GM23248 (cell line): ENCODE results near the gene SCN7A. TPM values are rescaled to one million over a fixed set of nuclear protein-coding genes. Genes with fewer than 3 reads are reported as not detected.

Source experiments
- DNase-seq: peaks from one replicate; pipeline ENCODE4 v3.0.0-alpha.2; 2015
- H2AFZ ChIP-seq: fragments of 200-600 bp; sonication (generic); 2 replicates; pipeline ENCODE4 v1.6.1; 2016; ENCODE audit warnings: antibody characterized with exemption
- H3F3A ChIP-seq: fragments of 200-600 bp; sonication (generic); 2 replicates; pipeline ENCODE4 v1.6.1; 2016; ENCODE audit warnings: mild to moderate bottlenecking, antibody characterized with exemption, mixed run types; ENCODE audit not compliant: insufficient read depth
- H3K27ac ChIP-seq: fragments of 200-600 bp; sonication (generic); 2 replicates; pipeline ENCODE4 v1.5.1; 2016; ENCODE audit warnings: mild to moderate bottlenecking
- H3K27me3 ChIP-seq: fragments of 200-600 bp; sonication (generic); replicated peaks from 2 replicates; pipeline ENCODE4 v1.6.1; 2016; ENCODE audit warnings: mild to moderate bottlenecking; ENCODE audit not compliant: insufficient read depth
- H3K36me3 ChIP-seq: fragments of 200-600 bp; sonication (generic); 2 replicates; pipeline ENCODE4 v1.6.1; 2016; ENCODE audit warnings: low read depth, mild to moderate bottlenecking
- H3K4me1 ChIP-seq: fragments of 200-600 bp; sonication (generic); 2 replicates; pipeline ENCODE4 v1.6.1; 2016; ENCODE audit warnings: mild to moderate bottlenecking; ENCODE audit not compliant: insufficient read depth
- H3K4me2 ChIP-seq: fragments of 200-600 bp; sonication (generic); one replicate; pipeline ENCODE4 v1.6.1; 2016; ENCODE audit warnings: mild to moderate bottlenecking; ENCODE audit not compliant: unreplicated experiment
- H3K4me3 ChIP-seq: fragments of 200-600 bp; sonication (generic); 2 replicates; pipeline ENCODE4 v1.5.1; 2016; ENCODE audit warnings: mild to moderate bottlenecking
- H3K79me2 ChIP-seq: fragments of 200-600 bp; sonication (generic); 2 replicates; pipeline ENCODE4 v1.6.1; 2016; ENCODE audit warnings: mild to moderate bottlenecking; ENCODE audit not compliant: insufficient read depth
- H3K9ac ChIP-seq: fragments of 200-600 bp; sonication (generic); 2 replicates; pipeline ENCODE4 v1.6.1; 2016; ENCODE audit warnings: mild to moderate bottlenecking
- H3K9me2 ChIP-seq: fragments of 200-600 bp; sonication (generic); 2 replicates; pipeline ENCODE4 v1.6.1; 2016; ENCODE audit warnings: mixed run types, mild to moderate bottlenecking, moderate library complexity; ENCODE audit not compliant: insufficient read depth
- H3K9me3 ChIP-seq: fragments of 200-600 bp; sonication (generic); one replicate; pipeline ENCODE4 v1.6.1; 2017; ENCODE audit warnings: low read depth
- H4K20me1 ChIP-seq: fragments of 200-600 bp; sonication (generic); 2 replicates; pipeline ENCODE4 v1.6.0; 2016; ENCODE audit not compliant: insufficient read depth
- EZH2 ChIP-seq: fragments of 200-600 bp; sonication (generic); IDR thresholded peaks from 2 replicates; pipeline ENCODE4 v1.6.1; 2018; ENCODE audit warnings: antibody characterized with exemption, mild to moderate bottlenecking; ENCODE audit not compliant: insufficient read depth, poor library complexity, severe bottlenecking
- EZH2phosphoT487 ChIP-seq: fragments of 200-600 bp; sonication (generic); IDR thresholded peaks from 2 replicates; pipeline ENCODE4 v1.6.1; 2018; ENCODE audit warnings: antibody characterized with exemption, moderate library complexity, mild to moderate bottlenecking, low read depth; ENCODE audit not compliant: insufficient read depth
- WGBS, 2 experiments: methylation state at CpG; one replicate each; pipeline ENCODE4 v1.1.6; 2015 to 2017; ENCODE audit warnings: low lambda C conversion rate in 2 of 2, low coverage in 1 of 2; ENCODE audit errors: missing lambda C conversion rate in 2 of 2; 5-methylcytosine and 5-hydroxymethylcytosine counted together
- in situ Hi-C: fragments of 300-500 bp; cut with MboI; formaldehyde crosslinking; loops from 2 replicates; pipeline ENCODE4 v1.15.0; 2020
- polyA plus RNA-seq: library from polyadenylated mRNA; unstranded; fragments of >200 nt; fragmentation: Nextera tagmentation; extraction: Ambion mirVana; gene quantifications from 2 replicates; pipeline ENCODE4 v1.2.1, GENCODE V29; 2016
- total RNA-seq: library from RNA; depleted of rRNA; stranded (reverse); fragments of >200 nt; shearing (Covaris generic); gene quantifications from 2 replicates; pipeline ENCODE4 v1.2.3, GENCODE V29; 2014

SCN7A gene
- total and polyA plus RNA-seq, 2 experiments from 2014 or later, result not detected

DNA sequence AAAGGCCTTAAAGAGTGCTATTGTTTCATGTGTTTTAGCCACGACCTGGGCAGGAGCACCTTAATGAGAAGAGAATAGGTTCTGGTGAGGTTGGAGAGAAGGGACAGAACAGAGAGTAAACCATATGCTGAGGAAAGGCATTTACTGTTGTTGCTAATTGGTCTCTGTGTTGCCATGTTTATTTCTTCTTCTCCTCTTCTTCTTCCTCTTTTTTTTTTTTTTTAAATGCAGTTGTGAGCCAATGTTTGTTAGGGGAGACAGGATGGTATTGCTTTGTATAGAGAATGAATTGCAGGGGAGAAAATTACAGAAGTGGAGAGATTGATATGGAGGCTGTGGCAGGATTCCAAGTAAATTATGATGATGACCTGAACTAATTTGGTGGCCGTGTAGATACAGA is 120.9 kb downstream of the SCN7A start:
- in situ Hi-C loops, result no loop called here
- H3K9ac ChIP-seq, result no peak overlapping the region
- H3K9me2 ChIP-seq, result no peaks in the 10 kb centered on the region
- no peak for DNase-seq
- H3K4me1 ChIP-seq, result peaks cover 5% of the 10 kb centered on the region; the same call in 1 of the 2 replicates
- H4K20me1 ChIP-seq, result no peaks in the 10 kb centered on the region
- no peaks in the 10 kb centered on the region for H3K79me2 ChIP-seq
- 0 out of 2 replicates have a peak overlapping the region, but pooled peaks have one; percentile 27 for H2AFZ ChIP-seq
- TF ChIP-seq EZH2 (no peak), EZH2phosphoT487 (no peak)
- no peak overlapping the region for H3K4me2 ChIP-seq
- no peak overlapping the region for H3K4me3 ChIP-seq
- WGBS, 2 experiments, result 34 to 35% methylated on average over 2 of the region's 2 CpGs
- H3F3A ChIP-seq, result no peaks in the 10 kb centered on the region
- H3K27ac ChIP-seq, result no peak overlapping the region
- H3K36me3 ChIP-seq, result no peaks in the 10 kb centered on the region
- no peaks in the 10 kb centered on the region for H3K9me3 ChIP-seq
- H3K27me3 ChIP-seq, result no peaks in the 10 kb centered on the region

DNA sequence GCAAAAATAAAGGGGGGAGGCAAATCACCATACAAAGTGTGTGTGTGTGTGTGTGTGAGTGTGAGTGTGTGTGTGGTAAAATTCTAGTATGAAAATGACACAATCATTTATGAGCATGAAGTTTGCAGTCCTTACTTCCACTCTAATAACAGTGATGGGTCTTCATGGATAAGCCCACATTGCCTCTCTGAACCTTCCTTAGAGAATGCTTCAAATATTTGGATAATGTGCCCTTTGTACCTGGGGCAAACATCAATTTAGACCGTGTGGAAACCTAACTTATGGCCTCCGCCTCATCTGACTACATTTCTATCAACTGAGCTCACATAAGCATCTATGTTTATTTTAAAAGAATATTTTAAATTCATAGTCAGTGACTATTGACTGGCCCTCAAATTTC is 122.0 kb downstream of the SCN7A start:
- no peak overlapping the region for H3K27ac ChIP-seq
- in situ Hi-C loops, result no loop called here
- peaks cover 5% of the 10 kb centered on the region; the same call in 1 of the 2 replicates for H3K4me1 ChIP-seq
- H4K20me1 ChIP-seq, result no peaks in the 10 kb centered on the region
- no peak for TF ChIP-seq EZH2
- TF ChIP-seq EZH2phosphoT487, result no peak
- no peaks in the 10 kb centered on the region for H3K27me3 ChIP-seq
- H3K9ac ChIP-seq, result no peak overlapping the region
- H3K9me2 ChIP-seq, result no peaks in the 10 kb centered on the region
- H3K4me2 ChIP-seq, result no peak overlapping the region
- no peaks in the 10 kb centered on the region for H3F3A ChIP-seq
- no peaks in the 10 kb centered on the region for H3K79me2 ChIP-seq
- H3K4me3 ChIP-seq, result no peak overlapping the region
- 52 to 56% methylated on average over 2 of the region's 2 CpGs for WGBS, 2 experiments
- H3K9me3 ChIP-seq, result no peaks in the 10 kb centered on the region
- DNase-seq, result no peak
- H3K36me3 ChIP-seq, result no peaks in the 10 kb centered on the region
- no peak overlapping the region for H2AFZ ChIP-seq

DNA sequence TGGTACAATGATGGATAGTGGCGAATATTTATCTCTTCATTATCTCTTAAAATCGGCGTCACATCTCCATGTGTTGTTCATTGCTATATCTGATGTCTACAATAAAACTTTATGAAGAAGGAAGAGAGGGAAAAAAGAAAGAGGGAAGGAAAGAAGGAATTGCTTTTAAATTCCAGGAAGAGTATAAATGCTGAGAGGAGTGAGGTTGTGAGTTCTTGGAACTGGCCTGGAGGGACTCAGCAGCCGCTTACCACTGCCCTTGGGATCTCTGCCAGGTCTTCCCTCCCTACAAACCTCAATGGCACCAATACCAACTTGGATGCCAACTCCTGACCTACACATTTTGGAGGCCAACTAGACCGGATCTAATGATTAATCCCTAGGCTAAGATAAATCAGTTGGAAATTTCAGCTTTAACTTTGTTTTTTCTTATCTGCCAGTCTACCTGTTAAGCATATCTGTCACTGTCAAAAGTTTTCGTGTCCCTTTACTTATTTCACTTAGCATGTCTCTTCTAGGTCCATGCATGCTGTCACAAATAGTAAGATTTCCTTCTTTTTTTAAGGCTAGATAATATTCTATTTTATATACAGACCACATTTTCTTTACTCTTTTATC is 128.1 kb downstream of the SCN7A start:
- no peak for DNase-seq
- 89 to 90% methylated on average over 6 of the region's 6 CpGs for WGBS, 2 experiments
- H4K20me1 ChIP-seq, result no peaks in the 10 kb centered on the region

DNA sequence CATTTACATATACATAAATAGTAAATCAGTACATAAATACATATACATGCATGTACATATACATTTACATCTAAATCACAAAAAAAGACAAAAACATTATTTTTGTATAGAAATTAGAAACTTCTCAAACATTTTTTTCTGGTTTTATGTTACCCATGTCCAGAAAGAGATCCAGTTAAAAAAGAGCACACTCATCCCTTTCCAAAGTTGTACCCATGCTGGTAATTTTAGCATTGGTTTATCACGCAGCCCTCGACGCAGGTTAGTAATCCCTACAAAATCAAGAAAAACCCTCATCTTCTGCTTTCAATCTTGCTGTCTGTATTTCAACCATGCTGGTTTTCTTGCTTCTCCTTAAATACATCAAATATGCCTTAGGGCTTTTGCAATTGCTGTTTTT is 128.8 kb downstream of the SCN7A start:
- DNase-seq, result no peak
- no peak overlapping the region for H3K27ac ChIP-seq
- in situ Hi-C loops, result no loop called here
- H3K4me2 ChIP-seq, result no peak overlapping the region
- TF ChIP-seq EZH2phosphoT487 (no peak), EZH2 (no peak)
- 96 to 100% methylated on average over 3 of the region's 3 CpGs for WGBS, 2 experiments
- H3K4me3 ChIP-seq, result no peak overlapping the region
- no peaks in the 10 kb centered on the region for H3K36me3 ChIP-seq
- no peaks in the 10 kb centered on the region for H3K9me3 ChIP-seq
- H3K4me1 ChIP-seq, result peaks cover 9% of the 10 kb centered on the region
- no peak overlapping the region for H3K9ac ChIP-seq
- no peaks in the 10 kb centered on the region for H3K9me2 ChIP-seq
- 0 out of 2 replicates have a peak, but pooled peaks cover 6% of the 10 kb centered on the region for H3F3A ChIP-seq
- no peaks in the 10 kb centered on the region for H4K20me1 ChIP-seq
- H3K79me2 ChIP-seq, result no peaks in the 10 kb centered on the region
- H2AFZ ChIP-seq, result no peak overlapping the region
- H3K27me3 ChIP-seq, result no peaks in the 10 kb centered on the region

More for the DNA sequence above, 128.1 kb downstream of the SCN7A start:
- Histone ChIP-seq H3K4me2 (no peak overlapping the region), H3F3A (0 out of 2 replicates have a peak, but pooled peaks cover 6% of the 10 kb centered on the region), H3K36me3 (no peaks in the 10 kb centered on the region), H3K4me3 (no peak overlapping the region), H3K4me1 (peaks cover 9% of the 10 kb centered on the region), H3K9ac (no peak overlapping the region), H3K27ac (no peak overlapping the region), H3K79me2 (no peaks in the 10 kb centered on the region), H3K9me2 (no peaks in the 10 kb centered on the region), H3K9me3 (no peaks in the 10 kb centered on the region), H3K27me3 (no peaks in the 10 kb centered on the region), H2AFZ (no peak overlapping the region)
- TF ChIP-seq EZH2 (no peak), EZH2phosphoT487 (no peak)
- in situ Hi-C loops, result no loop called here
